Esophagus (tissue), 2 donors: Measurements from ENCODE around the gene RTBDN. TPM values are rescaled to one million over a fixed set of nuclear protein-coding genes. Genes with fewer than 3 reads are reported as not detected.

Experiments
- H3K27ac ChIP-seq, 2 donors: one replicate each; pipeline ENCODE4 v1.5.1; 2013; ENCODE audit warnings: low read depth in 2 of 2, mild to moderate bottlenecking in 2 of 2, inconsistent platforms in 1 of 2, low read length in 1 of 2, moderate library complexity in 1 of 2
- H3K27me3 ChIP-seq, 2 donors: one replicate each; pipeline ENCODE4 v1.6.1; 2013; ENCODE audit warnings: low read length in 2 of 2, control low read depth in 1 of 2, mild to moderate bottlenecking in 1 of 2; ENCODE audit not compliant: insufficient read depth in 2 of 2, control insufficient read depth in 1 of 2
- H3K36me3 ChIP-seq, 2 donors: one replicate each; pipeline ENCODE4 v1.6.1; 2013; ENCODE audit warnings: low read length in 1 of 2; ENCODE audit not compliant: control insufficient read depth in 2 of 2, insufficient read depth in 2 of 2
- H3K4me1 ChIP-seq, 2 donors: one replicate each; pipeline ENCODE4 v1.6.1; 2013; ENCODE audit warnings: low read length in 1 of 2; ENCODE audit not compliant: control insufficient read depth in 2 of 2, insufficient read depth in 2 of 2
- H3K4me3 ChIP-seq, 2 donors: one replicate each; pipeline ENCODE4 v1.5.1; 2013; ENCODE audit warnings: low read length in 2 of 2, mild to moderate bottlenecking in 2 of 2, low read depth in 1 of 2, moderate library complexity in 1 of 2
- H3K9me3 ChIP-seq, 2 donors: one replicate each; pipeline ENCODE4 v1.6.1; 2013; ENCODE audit warnings: mild to moderate bottlenecking in 2 of 2, low read depth in 1 of 2, low read length in 1 of 2, moderate library complexity in 1 of 2; ENCODE audit not compliant: control insufficient read depth in 2 of 2, insufficient read depth in 1 of 2
- WGBS, 2 donors: extraction: QIAGEN DNeasy Blood & Tissue Kit; methylation state at CpG; one replicate each; pipeline ENCODE4 v1.1.7; 2013; 5-methylcytosine and 5-hydroxymethylcytosine counted together
- polyA plus RNA-seq, 2 donors: library from polyadenylated mRNA; stranded (reverse); fragments of 200-250 nt; gene quantifications; one replicate each; pipeline ENCODE4 v1.2.3, GENCODE V29; 2013
- donor health status: healthy with polysubstance abuse.
- donor health status: Bipolar disorder and iron deficiency.

RTBDN gene
- not detected for polyA plus RNA-seq

GRCh38 chr19:12834566-12834943 lies at the start of gene RTBDN:
Gene RTBDN, minus strand, starts transcription at chr19:12834579. Its CDS starts 4,600 bp downstream, at chr19:12829979.
- Histone ChIP-seq H3K4me3 (peak within 1 kb of the TSS; percentile 31 to 53), H3K27me3 (peaks cover 0 to 27% of the 10 kb centered on the region in 2 donors), H3K9me3 (peaks cover 0 to 3% of the 10 kb centered on the region in 2 donors), H3K36me3 (no peaks in the 10 kb centered on the region), H3K27ac (no peak within 1 kb of the TSS), H3K4me1 (peaks cover 2 to 13% of the 10 kb centered on the region in 2 donors)
- WGBS, 2 donors, result 7 to 9% methylated on average over 20 of the region's 20 CpGs

DNA sequence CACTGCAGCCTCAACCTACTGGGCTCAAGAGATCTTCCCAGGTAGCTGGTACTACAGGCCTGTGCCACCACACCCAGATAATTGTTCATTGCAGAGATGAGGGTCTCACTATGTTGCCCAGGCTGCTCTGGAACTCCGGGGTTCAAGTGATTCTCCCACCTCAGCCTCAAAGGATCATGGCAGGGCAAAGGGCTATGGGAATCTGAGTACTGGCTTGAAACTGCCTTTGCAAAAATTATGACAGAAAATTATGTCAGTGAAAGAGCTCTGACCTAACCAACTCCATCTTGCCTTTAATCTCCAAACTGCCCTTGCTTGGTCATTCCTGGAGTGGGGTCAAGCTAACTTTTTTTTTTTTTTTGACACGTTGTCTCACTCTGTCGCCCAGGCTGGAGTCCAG lies 48.2 kb upstream of the RTBDN start:
- H3K27me3 ChIP-seq, result no peaks in the 10 kb centered on the region

DNA sequence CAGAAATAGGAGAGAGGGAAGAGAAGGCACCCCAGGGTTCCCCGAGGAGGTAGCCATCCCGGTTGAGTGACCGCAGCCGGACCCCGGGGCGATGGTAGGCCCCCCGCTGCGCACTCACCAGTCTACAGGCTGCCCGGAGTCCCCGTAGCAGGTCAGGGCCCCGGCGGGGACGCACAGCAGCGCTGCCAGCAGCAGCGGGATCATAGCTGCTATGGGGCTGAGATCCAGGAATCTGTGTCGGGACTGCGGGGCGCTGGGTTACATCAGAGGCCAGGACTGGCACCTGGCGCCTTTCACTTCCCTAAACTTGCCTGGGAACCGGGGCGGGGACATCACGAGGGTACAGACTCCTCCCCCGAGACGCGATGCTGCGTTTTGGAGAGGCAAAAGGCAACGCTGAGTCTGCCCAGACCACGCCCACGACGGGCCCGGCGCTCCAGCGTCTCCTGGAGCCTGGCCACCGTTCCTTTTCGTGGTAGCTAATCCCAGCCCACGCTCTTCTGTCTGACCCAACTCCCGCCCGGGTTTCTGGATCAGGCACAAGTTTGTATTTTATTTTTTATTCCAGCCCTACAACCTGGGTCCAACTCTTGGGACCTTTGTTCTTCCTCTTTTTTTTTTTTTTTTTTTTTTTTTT lies 46.9 kb upstream of the RTBDN start, which contains the start of gene DNASE2:
Gene DNASE2 (minus strand): TSS at position 278 of the 637 bp plus-strand sequence. CDS start 74 bp downstream, at position 204.
- Histone ChIP-seq H3K27me3 (no peaks in the 10 kb centered on the region), H3K36me3 (peaks cover 0 to 7% of the 10 kb centered on the region in 2 donors), H3K4me1 (peaks cover 4 to 10% of the 10 kb centered on the region in 2 donors), H3K27ac (peak within 1 kb of the TSS; percentile 90 to 92), H3K4me3 (peak within 1 kb of the TSS; percentile 61 to 81), H3K9me3 (peaks cover 0 to 14% of the 10 kb centered on the region in 2 donors)
- WGBS, 2 donors, result 0 to 1% methylated on average over 38 of the region's 38 CpGs

More for the DNA sequence above, 48.2 kb upstream of the RTBDN start:
- Histone ChIP-seq H3K4me3 (no peak overlapping the region), H3K27ac (no peak overlapping the region), H3K9me3 (peaks cover 0 to 14% of the 10 kb centered on the region in 2 donors), H3K36me3 (peaks cover 0 to 7% of the 10 kb centered on the region in 2 donors), H3K4me1 (peaks cover 4 to 10% of the 10 kb centered on the region in 2 donors)
- 88 to 93% methylated on average over 3 of the region's 3 CpGs for WGBS, 2 donors

DNA sequence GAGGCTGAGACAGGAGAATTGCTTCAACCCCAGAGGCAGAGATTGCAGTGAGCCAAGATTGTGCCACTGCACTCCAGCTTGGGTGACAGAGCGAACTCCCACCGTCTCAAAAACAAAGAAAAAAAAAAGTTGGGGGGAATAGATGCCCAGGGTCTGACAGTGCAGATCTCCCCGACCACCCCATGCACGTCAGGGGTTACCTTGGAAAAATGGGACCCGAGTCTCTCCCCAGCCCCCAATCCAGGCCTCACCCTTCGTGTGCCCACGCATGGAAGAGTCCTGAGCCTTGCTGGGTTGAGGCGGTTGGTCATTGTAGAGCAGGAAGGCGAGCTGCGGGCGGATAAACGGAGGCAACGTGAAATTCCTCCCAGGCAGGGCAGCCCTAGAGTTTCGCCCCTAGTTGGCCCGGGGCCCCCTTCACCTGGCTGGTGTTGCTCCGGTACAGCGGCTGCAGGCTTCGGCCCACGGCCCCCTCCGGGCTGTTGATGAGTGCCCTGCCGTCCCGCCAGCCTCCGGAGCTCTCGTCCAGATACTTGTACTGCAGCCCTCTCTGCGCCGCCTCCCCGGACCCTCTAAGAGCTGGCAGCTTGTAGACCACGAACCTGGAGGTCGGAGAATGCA lies 46.3 kb upstream of the RTBDN start:
- H3K4me1 ChIP-seq, result peaks cover 4 to 10% of the 10 kb centered on the region in 2 donors
- peaks cover 0 to 7% of the 10 kb centered on the region in 2 donors for H3K36me3 ChIP-seq
- H3K4me3 ChIP-seq, result peak overlapping the region; percentile 61 to 81
- 11% methylated on average over 29 of the region's 29 CpGs for WGBS, 2 donors
- peak overlapping the region; percentile 90 to 92 for H3K27ac ChIP-seq
- peaks cover 0 to 14% of the 10 kb centered on the region in 2 donors for H3K9me3 ChIP-seq
- no peaks in the 10 kb centered on the region for H3K27me3 ChIP-seq

- Histone ChIP-seq H3K4me1 (peaks cover 6 to 7% of the 10 kb centered on the region in 2 donors), H3K4me3 (no peak overlapping the region), H3K36me3 (peaks cover 0 to 9% of the 10 kb centered on the region in 2 donors), H3K9me3 (no peaks in the 10 kb centered on the region), H3K27me3 (no peaks in the 10 kb centered on the region), H3K27ac (no peak overlapping the region)
- WGBS, 2 donors, result 95% methylated on average over 6 of the region's 6 CpGs
These were observed 40.7 kb upstream of the RTBDN start for GRCh38 chr19:12875086-12875485.

DNA sequence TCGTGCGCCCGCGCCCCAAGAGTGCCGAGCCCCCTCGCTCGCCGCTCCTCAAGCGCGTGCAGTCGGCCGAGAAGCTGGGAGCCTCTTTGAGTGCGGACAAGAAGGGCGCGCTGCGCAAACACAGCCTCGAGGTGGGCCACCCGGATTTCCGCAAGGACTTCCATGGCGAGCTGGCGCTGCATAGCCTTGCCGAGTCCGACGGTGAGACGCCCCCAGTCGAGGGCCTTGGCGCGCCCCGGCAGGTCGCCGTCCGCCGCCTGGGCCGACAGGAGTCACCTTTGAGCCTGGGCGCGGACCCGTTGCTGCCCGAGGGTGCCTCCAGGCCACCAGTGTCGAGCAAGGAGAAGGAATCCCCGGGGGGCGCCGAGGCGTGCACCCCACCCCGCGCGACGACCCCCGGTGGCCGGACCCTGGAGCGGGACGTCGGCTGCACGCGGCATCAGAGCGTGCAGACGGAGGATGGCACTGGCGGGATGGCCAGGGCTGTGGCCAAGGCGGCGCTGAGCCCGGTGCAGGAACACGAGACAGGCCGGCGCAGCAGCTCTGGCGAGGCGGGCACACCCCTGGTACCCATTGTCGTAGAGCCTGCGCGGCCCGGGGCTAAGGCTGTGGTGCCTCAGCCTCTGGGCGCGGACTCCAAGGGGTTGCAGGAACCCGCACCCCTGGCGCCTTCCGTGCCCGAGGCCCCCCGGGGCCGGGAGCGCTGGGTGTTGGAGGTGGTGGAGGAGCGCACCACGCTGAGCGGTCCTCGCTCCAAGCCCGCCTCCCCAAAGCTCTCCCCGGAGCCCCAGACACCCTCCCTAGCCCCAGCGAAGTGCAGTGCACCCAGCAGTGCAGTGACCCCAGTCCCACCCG lies 39.7 kb upstream of the RTBDN start:
- Histone ChIP-seq H3K27ac (no peak overlapping the region), H3K4me3 (no peak overlapping the region), H3K9me3 (no peaks in the 10 kb centered on the region), H3K27me3 (no peaks in the 10 kb centered on the region), H3K4me1 (peaks cover 6 to 7% of the 10 kb centered on the region in 2 donors), H3K36me3 (peaks cover 0 to 9% of the 10 kb centered on the region in 2 donors)
- WGBS, 2 donors, result 83 to 90% methylated on average over 81 to 86 of the region's 86 CpGs

- Histone ChIP-seq H3K27ac (peak overlapping the region in 1 of 2 donors; percentile 54), H3K27me3 (no peaks in the 10 kb centered on the region), H3K36me3 (peaks cover 0 to 5% of the 10 kb centered on the region in 2 donors), H3K4me1 (peaks cover 6 to 7% of the 10 kb centered on the region in 2 donors), H3K4me3 (peak overlapping the region; percentile 11 to 23), H3K9me3 (no peaks in the 10 kb centered on the region)
- WGBS, 2 donors, result 49 to 54% methylated on average over 70 of the region's 70 CpGs
These were observed 38.8 kb upstream of the RTBDN start for GRCh38 chr19:12872941-12873890.

DNA sequence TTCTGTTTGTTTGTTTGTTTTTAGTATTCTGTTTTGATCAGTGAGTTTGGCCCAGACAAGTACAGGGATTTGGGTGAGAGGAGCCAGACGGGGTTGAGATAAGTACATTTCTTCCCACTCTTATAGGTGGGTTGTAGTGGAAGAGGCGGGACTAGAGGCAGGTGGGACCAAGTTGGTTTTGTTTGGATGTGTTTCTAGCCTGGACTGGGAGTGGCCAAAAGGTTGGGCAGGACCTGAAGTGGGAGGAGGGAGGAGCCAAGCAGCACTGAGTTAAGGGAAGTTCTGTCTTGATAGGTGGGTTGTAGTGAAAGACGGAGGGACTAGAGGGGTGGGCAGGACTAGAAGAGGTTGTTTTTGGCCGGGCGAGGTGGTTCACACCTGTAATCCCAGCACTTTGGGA lies 37.9 kb upstream of the RTBDN start:
- Histone ChIP-seq H3K27ac (no peak overlapping the region), H3K4me3 (no peak overlapping the region), H3K27me3 (no peaks in the 10 kb centered on the region), H3K36me3 (peaks cover 0 to 3% of the 10 kb centered on the region in 2 donors), H3K9me3 (no peaks in the 10 kb centered on the region), H3K4me1 (peaks cover 8 to 13% of the 10 kb centered on the region in 2 donors)
- WGBS, 2 donors, result 88 to 90% methylated on average over 5 of the region's 5 CpGs
